SK-N-MC (cell line): ENCODE results near the gene GREB1L.

Experiments
- EZH2 ChIP-seq: fragments of 200-600 bp; sonication (generic); IDR thresholded peaks from one replicate; pipeline ENCODE4 v1.6.1; 2017; ENCODE audit warnings: antibody characterized with exemption
- POLR2AphosphoS5 ChIP-seq: IDR thresholded peaks from 2 replicates; pipeline ENCODE4 v1.6.1; 2012; ENCODE audit warnings: mild to moderate bottlenecking, low read depth, low read length, borderline replicate concordance

DNA sequence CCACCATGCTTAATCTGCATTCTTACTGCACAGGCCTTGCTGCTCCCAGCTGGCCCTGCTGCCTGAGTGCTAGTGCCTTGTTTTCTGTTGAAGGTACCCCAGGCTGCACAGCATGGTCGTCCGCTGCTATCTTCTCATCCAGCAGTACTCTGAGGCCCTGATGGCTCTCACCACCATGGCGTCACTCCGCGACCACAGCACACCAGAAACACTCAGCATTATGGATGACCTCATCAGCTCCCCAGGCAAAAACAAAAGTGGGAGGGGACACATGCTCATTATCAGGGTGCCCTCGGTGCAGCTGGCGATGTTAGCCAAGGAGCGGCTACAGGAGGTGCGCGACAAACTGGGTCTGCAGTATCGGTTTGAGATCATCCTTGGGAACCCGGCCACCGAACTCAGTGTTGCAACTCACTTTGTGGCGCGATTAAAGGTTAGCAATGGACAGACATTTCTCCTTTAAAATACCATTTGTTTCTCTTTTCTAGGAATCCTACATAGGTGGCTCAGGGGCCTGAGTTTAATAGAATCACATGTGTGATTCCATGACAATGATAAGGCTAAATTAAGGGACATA is 248.0 kb downstream of the GREB1L start:
- TF ChIP-seq EZH2 (no peak), POLR2AphosphoS5 (no peak)
